Measurements from ENCODE around the gene HOXA13.

HOXA13 gene

GRCh38 chr7:27200761-27201579 is 1.1 kb upstream of the HOXA13 start:
- peaks cover 54% of the 10 kb centered on the region for H3K4me1 Mint-ChIP-seq
- peaks cover 19% of the 10 kb centered on the region for H3K36me3 Mint-ChIP-seq (ENCODE audit: insufficient read depth)
- H3K4me3 Mint-ChIP-seq = peak overlapping the region; percentile 78
- DNase-seq (ENCODE audit: low spot score in 2 of 2) (no peak), ATAC-seq (replicated peaks; ENCODE audit: extremely low read depth, poor library complexity, severe bottlenecking) (no peak)
- H3K9me3 Mint-ChIP-seq = no peaks in the 10 kb centered on the region
- H3K27ac Mint-ChIP-seq (ENCODE audit: low read depth) = no peak overlapping the region
- H3K27me3 Mint-ChIP-seq = peaks cover 99% of the 10 kb centered on the region

- Mint-ChIP-seq H3K36me3 (ENCODE audit: insufficient read depth) (peaks cover 17% of the 10 kb centered on the region), H3K4me3 (peak overlapping the region; percentile 78), H3K9me3 (no peaks in the 10 kb centered on the region), H3K27ac (ENCODE audit: low read depth) (no peak overlapping the region), H3K27me3 (peaks cover 99% of the 10 kb centered on the region), H3K4me1 (peaks cover 36% of the 10 kb centered on the region)
- ATAC-seq (replicated peaks; ENCODE audit: extremely low read depth, poor library complexity, severe bottlenecking) = no peak
- DNase-seq (ENCODE audit: low spot score in 2 of 2) = no peak
Measured at GRCh38 chr7:27198871-27199801, 755 bp downstream of the HOXA13 start.

- no peak for ATAC-seq (replicated peaks; ENCODE audit: extremely low read depth, poor library complexity, severe bottlenecking)
- Mint-ChIP-seq H3K4me1 (peaks cover 32% of the 10 kb centered on the region), H3K36me3 (ENCODE audit: insufficient read depth) (peaks cover 17% of the 10 kb centered on the region), H3K9me3 (no peaks in the 10 kb centered on the region), H3K4me3 (peak overlapping the region; percentile 70), H3K27me3 (peaks cover 99% of the 10 kb centered on the region), H3K27ac (ENCODE audit: low read depth) (peak overlapping the region; percentile 10)
- DNase-seq (ENCODE audit: low spot score in 2 of 2) = no peak
Measured at GRCh38 chr7:27198138-27198841, 1.6 kb downstream of the HOXA13 start.

GRCh38 chr7:27197137-27198042 is 2.5 kb downstream of the HOXA13 start:
- ATAC-seq (replicated peaks; ENCODE audit: extremely low read depth, poor library complexity, severe bottlenecking) (no peak), DNase-seq (ENCODE audit: low spot score in 2 of 2) (no peak)
- Mint-ChIP-seq H3K4me1 (peaks cover 32% of the 10 kb centered on the region), H3K4me3 (no peak overlapping the region), H3K9me3 (no peaks in the 10 kb centered on the region), H3K36me3 (ENCODE audit: insufficient read depth) (peaks cover 17% of the 10 kb centered on the region), H3K27ac (ENCODE audit: low read depth) (no peak overlapping the region), H3K27me3 (peaks cover 95% of the 10 kb centered on the region)

GRCh38 chr7:27196287-27196767 is 3.6 kb downstream of the HOXA13 start:
- Mint-ChIP-seq H3K4me1 (peaks cover 23% of the 10 kb centered on the region), H3K36me3 (ENCODE audit: insufficient read depth) (peaks cover 16% of the 10 kb centered on the region), H3K9me3 (no peaks in the 10 kb centered on the region), H3K4me3 (no peak overlapping the region), H3K27me3 (peaks cover 95% of the 10 kb centered on the region), H3K27ac (ENCODE audit: low read depth) (no peak overlapping the region)
- peak; percentile 71 to 82 for DNase-seq (ENCODE audit: low spot score in 2 of 2)
- no peak for ATAC-seq (replicated peaks; ENCODE audit: extremely low read depth, poor library complexity, severe bottlenecking)

- Mint-ChIP-seq H3K27ac (ENCODE audit: low read depth) (no peak overlapping the region), H3K4me1 (peaks cover 10% of the 10 kb centered on the region), H3K9me3 (no peaks in the 10 kb centered on the region), H3K27me3 (peaks cover 95% of the 10 kb centered on the region), H3K36me3 (ENCODE audit: insufficient read depth) (peaks cover 9% of the 10 kb centered on the region), H3K4me3 (no peak overlapping the region)
- no peak for ATAC-seq (replicated peaks; ENCODE audit: extremely low read depth, poor library complexity, severe bottlenecking)
- no peak for DNase-seq (ENCODE audit: low spot score in 2 of 2)
Measured at GRCh38 chr7:27194686-27195379, 5.1 kb downstream of the HOXA13 start.

GRCh38 chr7:27194002-27194352 is 5.9 kb downstream of the HOXA13 start:
- Mint-ChIP-seq H3K4me3 (no peak overlapping the region), H3K36me3 (ENCODE audit: insufficient read depth) (peaks cover 9% of the 10 kb centered on the region), H3K9me3 (no peaks in the 10 kb centered on the region), H3K4me1 (peaks cover 14% of the 10 kb centered on the region), H3K27ac (ENCODE audit: low read depth) (no peak overlapping the region), H3K27me3 (peaks cover 96% of the 10 kb centered on the region)
- DNase-seq (ENCODE audit: low spot score in 2 of 2) (no peak), ATAC-seq (replicated peaks; ENCODE audit: extremely low read depth, poor library complexity, severe bottlenecking) (no peak)

- Mint-ChIP-seq H3K27ac (ENCODE audit: low read depth) (no peak overlapping the region), H3K27me3 (peaks cover 96% of the 10 kb centered on the region), H3K4me1 (peaks cover 15% of the 10 kb centered on the region), H3K36me3 (ENCODE audit: insufficient read depth) (peaks cover 6% of the 10 kb centered on the region), H3K9me3 (no peaks in the 10 kb centered on the region), H3K4me3 (peak overlapping the region; percentile 13)
- DNase-seq (ENCODE audit: low spot score in 2 of 2) (no peak), ATAC-seq (replicated peaks; ENCODE audit: extremely low read depth, poor library complexity, severe bottlenecking) (no peak)
Measured at GRCh38 chr7:27193335-27194001, 6.4 kb downstream of the HOXA13 start.

- DNase-seq (ENCODE audit: low spot score in 2 of 2) (no peak), ATAC-seq (replicated peaks; ENCODE audit: extremely low read depth, poor library complexity, severe bottlenecking) (no peak)
- peaks cover 11% of the 10 kb centered on the region for H3K36me3 Mint-ChIP-seq (ENCODE audit: insufficient read depth)
- peaks cover 23% of the 10 kb centered on the region for H3K4me1 Mint-ChIP-seq
- no peak overlapping the region for H3K27ac Mint-ChIP-seq (ENCODE audit: low read depth)
- H3K9me3 Mint-ChIP-seq = no peaks in the 10 kb centered on the region
- H3K27me3 Mint-ChIP-seq = peaks cover 96% of the 10 kb centered on the region
- peak overlapping the region; percentile 40 for H3K4me3 Mint-ChIP-seq
Measured at GRCh38 chr7:27192546-27193334, 7.2 kb downstream of the HOXA13 start.

- H3K36me3 Mint-ChIP-seq (ENCODE audit: insufficient read depth) = peaks cover 10% of the 10 kb centered on the region
- no peak overlapping the region for H3K27ac Mint-ChIP-seq (ENCODE audit: low read depth)
- DNase-seq (ENCODE audit: low spot score in 2 of 2) = no peak
- H3K4me3 Mint-ChIP-seq = peak overlapping the region; percentile 29
- no peaks in the 10 kb centered on the region for H3K9me3 Mint-ChIP-seq
- peaks cover 29% of the 10 kb centered on the region for H3K4me1 Mint-ChIP-seq
- no peak for ATAC-seq (replicated peaks; ENCODE audit: extremely low read depth, poor library complexity, severe bottlenecking)
- H3K27me3 Mint-ChIP-seq = peaks cover 96% of the 10 kb centered on the region
Measured at GRCh38 chr7:27191833-27192545, 7.9 kb downstream of the HOXA13 start.
